Keratinocyte (primary cell): ENCODE data around the gene ATP6V1G3.

Source experiments
- CTCF ChIP-seq, 3 experiments: IDR thresholded peaks in 1 of 3; conservative IDR thresholded peaks in 1 of 3; optimal IDR thresholded peaks in 1 of 3; 2 replicates in 2 of 3; 3 replicates in 1 of 3; pipeline versions ENCODE3 to v1.5.1; 2011; ENCODE audit warnings: low read length in 3 of 3, mild to moderate bottlenecking in 3 of 3, moderate library complexity in 2 of 3, control low read depth in 1 of 3, inconsistent platforms in 1 of 3; ENCODE audit not compliant: insufficient read depth in 2 of 3; ENCODE audit errors: extremely low read depth in 1 of 3
- EZH2 ChIP-seq: IDR thresholded peaks from one replicate; pipeline ENCODE4 v1.6.1; 2012; ENCODE audit warnings: inconsistent platforms, mild to moderate bottlenecking, low read length, moderate library complexity

DNA sequence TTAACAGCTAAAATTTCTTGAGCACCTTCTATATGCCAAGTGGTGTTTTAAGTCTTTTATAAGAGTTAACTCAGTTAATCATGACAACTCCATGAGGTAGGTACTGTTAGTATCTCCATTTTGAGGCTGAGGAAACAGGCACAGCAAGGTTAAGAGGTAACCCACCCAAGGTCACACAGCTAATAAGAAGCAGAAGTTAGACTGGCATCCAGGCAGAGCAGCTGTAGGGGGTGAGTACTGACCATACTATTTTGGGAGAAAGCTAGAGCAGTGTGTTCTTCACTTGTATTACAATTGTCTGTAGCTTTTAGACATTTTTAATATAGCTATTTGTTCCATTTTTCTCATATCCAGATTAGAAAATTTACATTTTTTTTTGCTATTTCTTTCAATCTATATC is 4.8 kb downstream of the ATP6V1G3 start:
- TF ChIP-seq CTCF (optimal IDR thresholded peaks at IDR 0.05 in 1 of 3, IDR thresholded peaks at IDR 0.05 in 1 of 3, conservative IDR thresholded peaks at IDR 0.05 in 1 of 3; ENCODE audit: extremely low read depth in 1 of 3, insufficient read depth in 2 of 3, low read length in 3 of 3): no peak
- no peak for TF ChIP-seq EZH2
